Measurements from ENCODE around the gene C5. TPM values are rescaled to one million over a fixed set of nuclear protein-coding genes. Genes with fewer than 3 reads are reported as not detected.

C5 gene
- total RNA-seq, 1 donor from 2014 or later: 0.82 TPM

GRCh38 chr9:120944434-120944843, 105.6 kb downstream of the C5 start:
- intact Hi-C loops (cut with micrococcal nuclease): no loop called here
- H3K4me3 Mint-ChIP-seq (ENCODE audit: low read depth): no peak overlapping the region
- H3K36me3 Mint-ChIP-seq (ENCODE audit: low read depth): no peaks in the 10 kb centered on the region
- no peaks in the 10 kb centered on the region for H3K4me1 Mint-ChIP-seq (ENCODE audit: low read depth)
- H3K9me3 Mint-ChIP-seq: no peaks in the 10 kb centered on the region
- no peak overlapping the region for H3K27ac Mint-ChIP-seq
- H3K27me3 Mint-ChIP-seq (ENCODE audit: low read depth): peaks cover 5% of the 10 kb centered on the region
- no peak for DNase-seq (ENCODE audit: low spot score)

- Mint-ChIP-seq H3K27me3 (ENCODE audit: low read depth) (peaks cover 5% of the 10 kb centered on the region), H3K36me3 (ENCODE audit: low read depth) (no peaks in the 10 kb centered on the region), H3K9me3 (no peaks in the 10 kb centered on the region), H3K4me3 (ENCODE audit: low read depth) (no peak overlapping the region), H3K4me1 (ENCODE audit: low read depth) (peaks cover 2% of the 10 kb centered on the region), H3K27ac (no peak overlapping the region)
- no peak for DNase-seq (ENCODE audit: low spot score)
- intact Hi-C loops (cut with micrococcal nuclease): no loop called here
These were observed 107.7 kb downstream of the C5 start for GRCh38 chr9:120942186-120943001.

- Mint-ChIP-seq H3K4me3 (ENCODE audit: low read depth) (no peak overlapping the region), H3K27ac (no peak overlapping the region), H3K9me3 (no peaks in the 10 kb centered on the region), H3K4me1 (ENCODE audit: low read depth) (peaks cover 13% of the 10 kb centered on the region), H3K36me3 (ENCODE audit: low read depth) (no peaks in the 10 kb centered on the region), H3K27me3 (ENCODE audit: low read depth) (peaks cover 5% of the 10 kb centered on the region)
- DNase-seq (ENCODE audit: low spot score): no peak
- intact Hi-C loops (cut with micrococcal nuclease): no loop called here
These were observed 108.9 kb downstream of the C5 start for GRCh38 chr9:120941046-120941770.

- Mint-ChIP-seq H3K4me1 (ENCODE audit: low read depth) (peaks cover 19% of the 10 kb centered on the region), H3K27me3 (ENCODE audit: low read depth) (peaks cover 5% of the 10 kb centered on the region), H3K4me3 (ENCODE audit: low read depth) (no peak overlapping the region), H3K9me3 (no peaks in the 10 kb centered on the region), H3K27ac (no peak overlapping the region), H3K36me3 (ENCODE audit: low read depth) (no peaks in the 10 kb centered on the region)
- no peak for DNase-seq (ENCODE audit: low spot score)
- intact Hi-C loops (cut with micrococcal nuclease): no loop called here
These were observed 109.5 kb downstream of the C5 start for GRCh38 chr9:120940573-120940972.

GRCh38 chr9:120938851-120939250, 111.2 kb downstream of the C5 start:
- Mint-ChIP-seq H3K4me1 (ENCODE audit: low read depth) (peaks cover 33% of the 10 kb centered on the region), H3K9me3 (no peaks in the 10 kb centered on the region), H3K36me3 (ENCODE audit: low read depth) (no peaks in the 10 kb centered on the region), H3K27ac (no peak overlapping the region), H3K27me3 (ENCODE audit: low read depth) (peaks cover 5% of the 10 kb centered on the region), H3K4me3 (ENCODE audit: low read depth) (no peak overlapping the region)
- intact Hi-C loops (cut with micrococcal nuclease): no loop called here
- DNase-seq (ENCODE audit: low spot score): no peak

- H3K4me3 Mint-ChIP-seq (ENCODE audit: low read depth): no peak overlapping the region
- peaks cover 43% of the 10 kb centered on the region for H3K4me1 Mint-ChIP-seq (ENCODE audit: low read depth)
- intact Hi-C loops (cut with micrococcal nuclease): loop anchor here (2.0 kb wide), 1 partner anchor 21 kb away; no protein-coding TSS in a partner anchor
- H3K9me3 Mint-ChIP-seq: no peaks in the 10 kb centered on the region
- peaks cover 5% of the 10 kb centered on the region for H3K27me3 Mint-ChIP-seq (ENCODE audit: low read depth)
- DNase-seq (ENCODE audit: low spot score): no peak
- H3K27ac Mint-ChIP-seq: no peak overlapping the region
- no peaks in the 10 kb centered on the region for H3K36me3 Mint-ChIP-seq (ENCODE audit: low read depth)
These were observed 112.5 kb downstream of the C5 start for GRCh38 chr9:120937596-120937995.

- Mint-ChIP-seq H3K27ac (peak overlapping the region; percentile 80), H3K27me3 (ENCODE audit: low read depth) (peaks cover 5% of the 10 kb centered on the region), H3K9me3 (no peaks in the 10 kb centered on the region), H3K4me3 (ENCODE audit: low read depth) (no peak overlapping the region), H3K4me1 (ENCODE audit: low read depth) (peaks cover 48% of the 10 kb centered on the region), H3K36me3 (ENCODE audit: low read depth) (no peaks in the 10 kb centered on the region)
- DNase-seq (ENCODE audit: low spot score): no peak
- intact Hi-C loops (cut with micrococcal nuclease): loop anchor here (2.0 kb wide), 1 partner anchor 20 kb away; no protein-coding TSS in a partner anchor
These were observed 112.9 kb downstream of the C5 start for GRCh38 chr9:120937127-120937526.

- Mint-ChIP-seq H3K27me3 (ENCODE audit: low read depth) (peaks cover 5% of the 10 kb centered on the region), H3K4me3 (ENCODE audit: low read depth) (peak overlapping the region; percentile 52), H3K4me1 (ENCODE audit: low read depth) (peaks cover 50% of the 10 kb centered on the region), H3K27ac (peak overlapping the region; percentile 80), H3K36me3 (ENCODE audit: low read depth) (no peaks in the 10 kb centered on the region), H3K9me3 (no peaks in the 10 kb centered on the region)
- intact Hi-C loops (cut with micrococcal nuclease): loop anchor here (1.0 to 2.0 kb wide), 3 partner anchors 20 to 180 kb away; partner anchors contain the start of gene PSMD5
- no peak for DNase-seq (ENCODE audit: low spot score)
These were observed 113.3 kb downstream of the C5 start for GRCh38 chr9:120936764-120937122.

GRCh38 chr9:120936011-120936763, 113.9 kb downstream of the C5 start:
- H3K27ac Mint-ChIP-seq: peak overlapping the region; percentile 80
- intact Hi-C loops (cut with micrococcal nuclease): loop anchor here (1.0 to 2.0 kb wide), 3 partner anchors 19 to 180 kb away; partner anchors contain the start of gene PSMD5
- peak; percentile 75 for DNase-seq (ENCODE audit: low spot score)
- H3K36me3 Mint-ChIP-seq (ENCODE audit: low read depth): no peaks in the 10 kb centered on the region
- H3K27me3 Mint-ChIP-seq (ENCODE audit: low read depth): peaks cover 2% of the 10 kb centered on the region
- H3K9me3 Mint-ChIP-seq: no peaks in the 10 kb centered on the region
- H3K4me1 Mint-ChIP-seq (ENCODE audit: low read depth): peaks cover 55% of the 10 kb centered on the region
- H3K4me3 Mint-ChIP-seq (ENCODE audit: low read depth): peak overlapping the region; percentile 52

- peak overlapping the region; percentile 80 for H3K27ac Mint-ChIP-seq
- H3K36me3 Mint-ChIP-seq (ENCODE audit: low read depth): peaks cover 3% of the 10 kb centered on the region
- no peak for DNase-seq (ENCODE audit: low spot score)
- no peaks in the 10 kb centered on the region for H3K27me3 Mint-ChIP-seq (ENCODE audit: low read depth)
- intact Hi-C loops (cut with micrococcal nuclease): no loop called here
- peak overlapping the region; percentile 52 for H3K4me3 Mint-ChIP-seq (ENCODE audit: low read depth)
- H3K9me3 Mint-ChIP-seq: no peaks in the 10 kb centered on the region
- peaks cover 59% of the 10 kb centered on the region for H3K4me1 Mint-ChIP-seq (ENCODE audit: low read depth)
These were observed 114.7 kb downstream of the C5 start for GRCh38 chr9:120935383-120935857.

GRCh38 chr9:120934281-120934680, 115.8 kb downstream of the C5 start:
- H3K27me3 Mint-ChIP-seq (ENCODE audit: low read depth): no peaks in the 10 kb centered on the region
- no peaks in the 10 kb centered on the region for H3K9me3 Mint-ChIP-seq
- DNase-seq (ENCODE audit: low spot score): no peak
- H3K27ac Mint-ChIP-seq: peak overlapping the region; percentile 77
- peaks cover 66% of the 10 kb centered on the region for H3K4me1 Mint-ChIP-seq (ENCODE audit: low read depth)
- peak overlapping the region; percentile 21 for H3K4me3 Mint-ChIP-seq (ENCODE audit: low read depth)
- intact Hi-C loops (cut with micrococcal nuclease): loop anchor here (5.0 kb wide), 1 partner anchor 268 kb away; the partner anchor contains the start of gene RAB14
- H3K36me3 Mint-ChIP-seq (ENCODE audit: low read depth): peaks cover 3% of the 10 kb centered on the region

GRCh38 chr9:120933310-120934055, 116.6 kb downstream of the C5 start:
- Mint-ChIP-seq H3K27me3 (ENCODE audit: low read depth) (no peaks in the 10 kb centered on the region), H3K27ac (peak overlapping the region; percentile 77), H3K36me3 (ENCODE audit: low read depth) (peaks cover 3% of the 10 kb centered on the region), H3K4me3 (ENCODE audit: low read depth) (no peak overlapping the region), H3K9me3 (no peaks in the 10 kb centered on the region), H3K4me1 (ENCODE audit: low read depth) (peaks cover 67% of the 10 kb centered on the region)
- intact Hi-C loops (cut with micrococcal nuclease): loop anchor here (5.0 kb wide), 1 partner anchor 269 kb away; the partner anchor contains the start of gene RAB14
- no peak for DNase-seq (ENCODE audit: low spot score)
